Measurements from ENCODE around the gene RNASEL.

- TF ChIP-seq TAF1 (IDR thresholded peaks at IDR 0.05; ENCODE audit: borderline replicate concordance, insufficient read depth, low read length): no peak
- no peak for TF ChIP-seq POLR2AphosphoS5 (IDR thresholded peaks at IDR 0.05; ENCODE audit: low read depth, low read length)
Measured at GRCh38 chr1:182615468-182616129, 26.5 kb upstream of the RNASEL start.
